GM23338 (cell line): ENCODE data around the gene ROCK2. TPM values are rescaled to one million over a fixed set of nuclear protein-coding genes. Genes with fewer than 3 reads are reported as not detected.

Source experiments
- ATAC-seq: fragments of 200-7000 bp; cut with Tn5 transposase; 3 replicates; pipeline ENCODE4 v1.9.1; 2020
- DNase-seq: peaks from one replicate; pipeline ENCODE4 v3.0.0-alpha.2; 2015; ENCODE audit warnings: low spot score
- H2AFZ ChIP-seq: fragments of 200-600 bp; sonication (generic); 2 replicates; pipeline ENCODE4 v1.8.0; 2016; ENCODE audit warnings: antibody characterized with exemption, mild to moderate bottlenecking, moderate library complexity
- H3F3A ChIP-seq: fragments of 200-600 bp; sonication (generic); replicated peaks from 2 replicates; pipeline ENCODE4 v1.8.0; 2017; ENCODE audit warnings: antibody characterized with exemption, mixed run types, low read depth
- H3K27ac ChIP-seq: fragments of 200-600 bp; sonication (generic); 2 replicates; pipeline ENCODE4 v1.6.1; 2016; ENCODE audit warnings: low read depth
- H3K27me3 ChIP-seq: fragments of 200-600 bp; sonication (generic); 2 replicates; pipeline ENCODE4 v1.8.0; 2016; ENCODE audit warnings: mild to moderate bottlenecking, mixed run types, moderate library complexity; ENCODE audit not compliant: insufficient read depth
- H3K36me3 ChIP-seq: fragments of 200-600 bp; sonication (generic); 2 replicates; pipeline ENCODE4 v1.8.0; 2016; ENCODE audit warnings: mild to moderate bottlenecking; ENCODE audit not compliant: insufficient read depth
- H3K4me1 ChIP-seq: fragments of 200-600 bp; sonication (generic); 2 replicates; pipeline ENCODE4 v1.8.0; 2016; ENCODE audit warnings: mild to moderate bottlenecking, moderate library complexity; ENCODE audit not compliant: insufficient read depth
- H3K4me2 ChIP-seq: fragments of 200-600 bp; sonication (generic); 2 replicates; pipeline ENCODE4 v1.7.1; 2017; ENCODE audit warnings: mixed run types
- H3K4me3 ChIP-seq: fragments of 200-600 bp; sonication (generic); 2 replicates; pipeline ENCODE4 v1.6.1; 2016; ENCODE audit warnings: mixed run types
- H3K79me2 ChIP-seq: fragments of 200-600 bp; sonication (generic); replicated peaks from 2 replicates; pipeline ENCODE4 v1.8.0; 2017; ENCODE audit warnings: mild to moderate bottlenecking; ENCODE audit not compliant: insufficient read depth
- H3K9me2 ChIP-seq: fragments of 200-600 bp; sonication (generic); 2 replicates; pipeline ENCODE4 v1.8.0; 2017; ENCODE audit not compliant: insufficient read depth
- H4K20me1 ChIP-seq: fragments of 200-600 bp; sonication (generic); replicated peaks from 2 replicates; pipeline ENCODE4 v1.8.0; 2017; ENCODE audit warnings: mild to moderate bottlenecking; ENCODE audit not compliant: insufficient read depth
- H3K27ac Mint-ChIP-seq: 2 replicates; pipeline ENCODE4 v1.8.0; 2020; ENCODE audit warnings: inconsistent platforms, mild to moderate bottlenecking, moderate library complexity, mixed read lengths
- H3K27me3 Mint-ChIP-seq: 3 replicates; pipeline ENCODE4 v1.8.0; 2022; ENCODE audit warnings: low read depth, mild to moderate bottlenecking, moderate library complexity, mixed read lengths, inconsistent platforms; ENCODE audit not compliant: insufficient read depth, poor library complexity
- H3K36me3 Mint-ChIP-seq: 3 replicates; pipeline ENCODE4 v1.8.0; 2021; ENCODE audit warnings: low read depth, mild to moderate bottlenecking, inconsistent platforms, moderate library complexity, mixed read lengths
- H3K4me1 Mint-ChIP-seq: 3 replicates; pipeline ENCODE4 v1.8.0; 2020; ENCODE audit warnings: mild to moderate bottlenecking, inconsistent platforms, mixed read lengths
- H3K4me3 Mint-ChIP-seq: 3 replicates; pipeline ENCODE4 v1.8.0; 2021; ENCODE audit warnings: moderate library complexity, mild to moderate bottlenecking, inconsistent platforms, mixed read lengths
- H3K9me3 Mint-ChIP-seq: 3 replicates; pipeline ENCODE4 v1.8.0; 2020; ENCODE audit warnings: moderate library complexity, mild to moderate bottlenecking, inconsistent platforms, mixed read lengths
- CREB1 ChIP-seq: fragments of 250-450 bp; sonication (Bioruptor Pico); IDR thresholded peaks from 2 replicates; pipeline ENCODE4 v1.5.0; 2020; ENCODE audit warnings: low read depth, mild to moderate bottlenecking, moderate library complexity
- CTCF ChIP-seq, 2 experiments: fragments of 200-600 bp in 1 of 2; sonication (generic) in 1 of 2; conservative IDR thresholded peaks; 2 replicates each; pipeline versions ENCODE4 v1.5.1 to v1.6.1; 2016 to 2017; ENCODE audit warnings: antibody characterized with exemption in 2 of 2, low read depth in 2 of 2, mild to moderate bottlenecking in 2 of 2, moderate library complexity in 1 of 2
- ETS1 ChIP-seq: IDR thresholded peaks from 2 replicates; pipeline ENCODE4 v1.6.1; 2016; ENCODE audit warnings: antibody characterized with exemption
- EZH2 ChIP-seq: fragments of 200-600 bp; sonication (generic); IDR thresholded peaks from one replicate; pipeline ENCODE4 v1.8.0; 2017; ENCODE audit warnings: antibody characterized with exemption, mild to moderate bottlenecking, low read depth; ENCODE audit not compliant: unreplicated experiment
- EZH2phosphoT487 ChIP-seq: fragments of 200-600 bp; sonication (generic); IDR thresholded peaks from one replicate; pipeline ENCODE4 v1.8.1; 2018; ENCODE audit warnings: antibody characterized with exemption; ENCODE audit not compliant: unreplicated experiment
- JUNB ChIP-seq: IDR thresholded peaks from one replicate; pipeline ENCODE4 v1.6.1; 2016; ENCODE audit warnings: antibody characterized with exemption; ENCODE audit not compliant: unreplicated experiment
- NANOG ChIP-seq: IDR thresholded peaks from 2 replicates; pipeline ENCODE4 v1.6.1; 2016; ENCODE audit warnings: antibody characterized with exemption, borderline replicate concordance
- POLR2AphosphoS5 ChIP-seq: IDR thresholded peaks from 2 replicates; pipeline ENCODE4 v1.6.1; 2016; ENCODE audit warnings: antibody characterized with exemption, low read depth
- REST ChIP-seq: IDR thresholded peaks from one replicate; pipeline ENCODE4 v1.6.1; 2018; ENCODE audit warnings: antibody characterized with exemption; ENCODE audit not compliant: unreplicated experiment
- STAT1 ChIP-seq: IDR thresholded peaks from one replicate; pipeline ENCODE4 v1.6.1; 2016; ENCODE audit warnings: antibody characterized with exemption; ENCODE audit not compliant: unreplicated experiment
- ZNF114 ChIP-seq: fragments of 250-450 bp; sonication (Bioruptor Pico); IDR thresholded peaks from 2 replicates; pipeline ENCODE4 v1.5.0; 2020; ENCODE audit warnings: mild to moderate bottlenecking, moderate library complexity
- ZNF331 ChIP-seq: fragments of 250-450 bp; sonication (Bioruptor Pico); IDR thresholded peaks from 2 replicates; pipeline ENCODE4 v1.5.0; 2020; ENCODE audit warnings: low read depth, mild to moderate bottlenecking, moderate library complexity
- polyA plus RNA-seq: library from polyadenylated mRNA; unstranded; fragments of >200 nt; fragmentation: Nextera tagmentation; extraction: Ambion mirVana; gene quantifications from 2 replicates; pipeline ENCODE4 v1.2.1, GENCODE V29; 2016
- total RNA-seq: library from RNA; depleted of rRNA; stranded (reverse); fragments of >200 nt; shearing (Covaris generic); gene quantifications from 2 replicates; pipeline ENCODE4 v1.2.3, GENCODE V29; 2014
- TF ChIP-seq, protein P1 (sequence below): fragments of 250-450 bp; sonication (Bioruptor Pico); IDR thresholded peaks from 2 replicates; pipeline ENCODE4 v1.5.0; 2020; ENCODE audit warnings: mild to moderate bottlenecking, moderate library complexity

ROCK2 gene
- total and polyA plus RNA-seq, 2 experiments from 2014 or later = 16.4 to 28.0 TPM

DNA sequence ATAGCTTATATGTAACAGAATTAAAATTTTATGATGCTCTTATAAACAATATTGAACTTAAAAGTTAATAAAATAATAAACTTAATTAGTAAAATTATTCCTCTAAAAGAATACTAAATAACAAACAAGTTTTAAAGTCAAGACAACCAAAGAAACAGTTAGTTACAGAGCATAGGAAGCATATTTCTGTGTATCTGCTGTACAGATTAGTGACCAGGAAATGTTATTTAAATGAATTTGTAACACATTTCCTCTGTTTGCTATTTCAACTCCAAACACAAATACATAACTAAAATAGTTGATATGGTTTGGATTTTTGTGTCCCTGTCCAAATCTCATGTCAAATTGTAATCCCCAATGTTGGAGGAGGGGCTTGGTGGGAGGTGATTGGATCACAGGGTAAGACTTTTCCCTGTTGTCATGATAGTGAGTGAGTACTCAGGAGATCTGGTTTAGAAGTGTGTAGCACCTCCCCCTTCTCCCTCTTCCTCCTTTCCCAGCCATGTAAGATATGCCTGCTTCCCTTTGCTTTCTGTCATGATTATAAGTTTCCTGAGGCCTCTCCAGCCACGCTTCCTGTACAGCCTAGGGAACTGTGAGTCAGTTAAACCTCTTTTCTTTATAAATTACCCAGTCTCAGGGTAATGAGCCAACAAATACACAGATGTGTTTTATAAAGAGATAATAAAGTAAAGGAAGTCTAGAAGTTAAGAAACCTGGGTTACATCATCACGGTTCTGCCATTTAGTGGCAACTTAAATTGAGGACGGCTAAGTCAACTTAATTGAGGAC is 51.8 kb downstream of the ROCK2 start:
- Histone ChIP-seq H3K27ac (peak overlapping the region; percentile 34; the same call in 1 of the 2 replicates), H3K9me2 (no peaks in the 10 kb centered on the region), H3K79me2 (peaks cover 100% of the 10 kb centered on the region), H3K27me3 (no peaks in the 10 kb centered on the region), H3F3A (no peaks in the 10 kb centered on the region), H3K4me2 (peak overlapping the region; percentile 65), H3K4me1 (peaks cover 21% of the 10 kb centered on the region), H2AFZ (no peak overlapping the region), H4K20me1 (no peaks in the 10 kb centered on the region; the same call in 1 of the 2 replicates), H3K4me3 (no peak overlapping the region; the same call in 1 of the 2 replicates), H3K36me3 (no peaks in the 10 kb centered on the region)
- H3K27ac Mint-ChIP-seq = peak overlapping the region; percentile 87
- TF ChIP-seq STAT1 (no peak), NANOG (no peak), EZH2 (no peak), ETS1 (no peak), POLR2AphosphoS5 (no peak), ZNF114 (no peak), CTCF (conservative IDR thresholded peaks at IDR 0.05; ENCODE audit: low read depth in 2 of 2) (no peak), JUNB (no peak), ZNF331 (CRISPR knock-in tag) (no peak), REST (no peak), CREB1 (CRISPR knock-in tag) (no peak), EZH2phosphoT487 (no peak)
- TF ChIP-seq, protein P1, sequence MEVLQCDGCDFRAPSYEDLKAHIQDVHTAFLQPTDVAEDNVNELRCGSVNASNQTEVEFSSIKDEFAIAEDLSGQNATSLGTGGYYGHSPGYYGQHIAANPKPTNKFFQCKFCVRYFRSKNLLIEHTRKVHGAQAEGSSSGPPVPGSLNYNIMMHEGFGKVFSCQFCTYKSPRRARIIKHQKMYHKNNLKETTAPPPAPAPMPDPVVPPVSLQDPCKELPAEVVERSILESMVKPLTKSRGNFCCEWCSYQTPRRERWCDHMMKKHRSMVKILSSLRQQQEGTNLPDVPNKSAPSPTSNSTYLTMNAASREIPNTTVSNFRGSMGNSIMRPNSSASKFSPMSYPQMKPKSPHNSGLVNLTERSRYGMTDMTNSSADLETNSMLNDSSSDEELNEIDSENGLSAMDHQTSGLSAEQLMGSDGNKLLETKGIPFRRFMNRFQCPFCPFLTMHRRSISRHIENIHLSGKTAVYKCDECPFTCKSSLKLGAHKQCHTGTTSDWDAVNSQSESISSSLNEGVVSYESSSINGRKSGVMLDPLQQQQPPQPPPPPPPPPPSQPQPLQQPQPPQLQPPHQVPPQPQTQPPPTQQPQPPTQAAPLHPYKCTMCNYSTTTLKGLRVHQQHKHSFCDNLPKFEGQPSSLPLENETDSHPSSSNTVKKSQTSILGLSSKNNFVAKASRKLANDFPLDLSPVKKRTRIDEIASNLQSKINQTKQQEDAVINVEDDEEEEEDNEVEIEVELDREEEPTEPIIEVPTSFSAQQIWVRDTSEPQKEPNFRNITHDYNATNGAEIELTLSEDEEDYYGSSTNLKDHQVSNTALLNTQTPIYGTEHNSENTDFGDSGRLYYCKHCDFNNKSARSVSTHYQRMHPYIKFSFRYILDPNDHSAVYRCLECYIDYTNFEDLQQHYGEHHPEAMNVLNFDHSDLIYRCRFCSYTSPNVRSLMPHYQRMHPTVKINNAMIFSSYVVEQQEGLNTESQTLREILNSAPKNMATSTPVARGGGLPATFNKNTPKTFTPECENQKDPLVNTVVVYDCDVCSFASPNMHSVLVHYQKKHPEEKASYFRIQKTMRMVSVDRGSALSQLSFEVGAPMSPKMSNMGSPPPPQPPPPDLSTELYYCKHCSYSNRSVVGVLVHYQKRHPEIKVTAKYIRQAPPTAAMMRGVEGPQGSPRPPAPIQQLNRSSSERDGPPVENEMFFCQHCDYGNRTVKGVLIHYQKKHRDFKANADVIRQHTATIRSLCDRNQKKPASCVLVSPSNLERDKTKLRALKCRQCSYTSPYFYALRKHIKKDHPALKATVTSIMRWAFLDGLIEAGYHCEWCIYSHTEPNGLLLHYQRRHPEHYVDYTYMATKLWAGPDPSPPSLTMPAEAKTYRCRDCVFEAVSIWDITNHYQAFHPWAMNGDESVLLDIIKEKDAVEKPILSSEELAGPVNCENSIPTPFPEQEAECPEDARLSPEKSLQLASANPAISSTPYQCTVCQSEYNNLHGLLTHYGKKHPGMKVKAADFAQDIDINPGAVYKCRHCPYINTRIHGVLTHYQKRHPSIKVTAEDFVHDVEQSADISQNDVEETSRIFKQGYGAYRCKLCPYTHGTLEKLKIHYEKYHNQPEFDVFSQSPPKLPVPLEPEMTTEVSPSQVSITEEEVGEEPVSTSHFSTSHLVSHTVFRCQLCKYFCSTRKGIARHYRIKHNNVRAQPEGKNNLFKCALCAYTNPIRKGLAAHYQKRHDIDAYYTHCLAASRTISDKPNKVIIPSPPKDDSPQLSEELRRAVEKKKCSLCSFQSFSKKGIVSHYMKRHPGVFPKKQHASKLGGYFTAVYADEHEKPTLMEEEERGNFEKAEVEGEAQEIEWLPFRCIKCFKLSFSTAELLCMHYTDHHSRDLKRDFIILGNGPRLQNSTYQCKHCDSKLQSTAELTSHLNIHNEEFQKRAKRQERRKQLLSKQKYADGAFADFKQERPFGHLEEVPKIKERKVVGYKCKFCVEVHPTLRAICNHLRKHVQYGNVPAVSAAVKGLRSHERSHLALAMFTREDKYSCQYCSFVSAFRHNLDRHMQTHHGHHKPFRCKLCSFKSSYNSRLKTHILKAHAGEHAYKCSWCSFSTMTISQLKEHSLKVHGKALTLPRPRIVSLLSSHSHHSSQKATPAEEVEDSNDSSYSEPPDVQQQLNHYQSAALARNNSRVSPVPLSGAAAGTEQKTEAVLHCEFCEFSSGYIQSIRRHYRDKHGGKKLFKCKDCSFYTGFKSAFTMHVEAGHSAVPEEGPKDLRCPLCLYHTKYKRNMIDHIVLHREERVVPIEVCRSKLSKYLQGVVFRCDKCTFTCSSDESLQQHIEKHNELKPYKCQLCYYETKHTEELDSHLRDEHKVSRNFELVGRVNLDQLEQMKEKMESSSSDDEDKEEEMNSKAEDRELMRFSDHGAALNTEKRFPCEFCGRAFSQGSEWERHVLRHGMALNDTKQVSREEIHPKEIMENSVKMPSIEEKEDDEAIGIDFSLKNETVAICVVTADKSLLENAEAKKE (CRISPR knock-in tag) = no peak
- H3K4me1 Mint-ChIP-seq = peaks cover 30% of the 10 kb centered on the region
- H3K36me3 Mint-ChIP-seq = no peaks in the 10 kb centered on the region
- no peaks in the 10 kb centered on the region for H3K9me3 Mint-ChIP-seq
- no peaks in the 10 kb centered on the region for H3K27me3 Mint-ChIP-seq
- no peak overlapping the region; the same call in 2 of the 3 replicates for H3K4me3 Mint-ChIP-seq
- DNase-seq = peak; percentile 54
- peak; percentile 91 for ATAC-seq
